ENCODE data around the gene ATAD3B. TPM values are rescaled to one million over a fixed set of nuclear protein-coding genes. Genes with fewer than 3 reads are reported as not detected.

ATAD3B gene
- total and polyA plus RNA-seq, 2 of the 13 experiments (the other 11 are each of a cell fraction or from before 2014, with no cell fraction given) = 9.6 to 31.1 TPM

GRCh38 chr1:1425753-1426495 is 45.6 kb upstream of the ATAD3B start (continued):
- no peak; the same call in 1 of the 2 replicates for TF ChIP-seq ZNF691 (CRISPR knock-in tag; IDR thresholded peaks at IDR 0.05; ENCODE audit: borderline replicate concordance, low read depth)
- TF ChIP-seq MBNL3 (CRISPR knock-in tag; conservative IDR thresholded peaks at IDR 0.05) = no peak
- TF ChIP-seq HNRNPL (IDR thresholded peaks at IDR 0.05; ENCODE audit: low read depth, low read length) = peak; percentile 87
- TF ChIP-seq EP300 (IDR thresholded peaks at IDR 0.05; ENCODE audit: low read depth in 2 of 2, low read length in 2 of 2) = no peak
- TF ChIP-seq EP300 (CRISPR knock-in tag; IDR thresholded peaks at IDR 0.05; ENCODE audit: borderline replicate concordance) = no peak
- peak; percentile 31; the same call in 1 of the 2 replicates for TF ChIP-seq KDM5B (CRISPR knock-in tag; IDR thresholded peaks at IDR 0.05; ENCODE audit: borderline replicate concordance)
- TF ChIP-seq MTERF4 (CRISPR knock-in tag; IDR thresholded peaks at IDR 0.05) = peak; percentile 42; the same call in 1 of the 2 replicates
- TF ChIP-seq ZFX (CRISPR knock-in tag; IDR thresholded peaks at IDR 0.05; ENCODE audit: low read depth) = peak; percentile 91
- peak; percentile 48 for TF ChIP-seq POLR2G (IDR thresholded peaks at IDR 0.05; ENCODE audit: low read depth, low read length)
- peak; percentile 18; the same call in 1 of the 2 replicates for TF ChIP-seq ZBTB38 (CRISPR knock-in tag; IDR thresholded peaks at IDR 0.05)
- TF ChIP-seq REPIN1 (CRISPR knock-in tag; IDR thresholded peaks at IDR 0.05; ENCODE audit: borderline replicate concordance, low read depth) = peak; percentile 65; the same call in 1 of the 2 replicates
- no peak for TF ChIP-seq ZNF550 (CRISPR knock-in tag; IDR thresholded peaks at IDR 0.05; ENCODE audit: borderline replicate concordance)
